ENCODE results near the gene ALDH1A2.

The ALDH1A2 gene

GRCh38 chr15:58074452-58074851 is 8.9 kb upstream of the ALDH1A2 start:
- Histone ChIP-seq H3K4me3 (ENCODE audit: low read depth, low read length) (no peak overlapping the region), H2AK5ac (ENCODE audit: low read length) (no peak overlapping the region), H3K27ac (ENCODE audit: low read depth, low read length) (no peak overlapping the region), H2BK120ac (ENCODE audit: insufficient read depth, low read length, poor library complexity) (no peak overlapping the region), H3K79me2 (ENCODE audit: control insufficient read depth, insufficient read depth, low read length, poor library complexity) (peaks cover 2% of the 10 kb centered on the region), H3K36me3 (ENCODE audit: control insufficient read depth in 1 of 2, insufficient read depth in 2 of 2, low read length in 2 of 2) (no peaks in the 10 kb centered on the region), H3K23ac (ENCODE audit: low read length) (no peak overlapping the region), H3K27me3 (ENCODE audit: insufficient read depth, low read length) (no peaks in the 10 kb centered on the region), H3K14ac (ENCODE audit: low read length) (no peak overlapping the region), H3K4ac (ENCODE audit: low read depth, low read length) (no peak overlapping the region), H3K18ac (ENCODE audit: low read length) (no peak overlapping the region), H3K4me1 (ENCODE audit: control insufficient read depth in 1 of 2, insufficient read depth in 2 of 2, low read length in 2 of 2) (peaks cover 7 to 10% of the 10 kb centered on the region in 2 experiments), H3K9ac (ENCODE audit: low read length) (no peak overlapping the region), H2BK5ac (ENCODE audit: low read depth, low read length, poor library complexity) (no peak overlapping the region), H3K4me2 (ENCODE audit: low read length) (no peak overlapping the region), H3K79me1 (ENCODE audit: low read length) (peaks cover 5% of the 10 kb centered on the region), H3K9me3 (ENCODE audit: insufficient read depth, low read depth, low read length) (no peaks in the 10 kb centered on the region), H2BK12ac (ENCODE audit: low read length) (no peak overlapping the region), H4K91ac (ENCODE audit: low read depth, low read length) (no peak overlapping the region), H4K8ac (ENCODE audit: low read depth, low read length) (peak overlapping the region; percentile 37), H2AFZ (ENCODE audit: insufficient read depth, low read length, poor library complexity) (no peak overlapping the region), H4K12ac (ENCODE audit: low read depth, low read length) (no peak overlapping the region)
- no CpG with 5 or more reads among the region's 2 CpGs for WGBS (ENCODE audit: extremely low coverage, insufficient coverage, insufficient read length)
- DNase-seq = no peak

GRCh38 chr15:58070801-58071418 is 5.4 kb upstream of the ALDH1A2 start:
- peaks cover under 1% of the 10 kb centered on the region for H3K27me3 ChIP-seq (ENCODE audit: insufficient read depth, low read length)
- no peak overlapping the region for H3K4ac ChIP-seq (ENCODE audit: low read depth, low read length)
- peak; percentile 27 to 80 for DNase-seq
- WGBS (ENCODE audit: extremely low coverage, insufficient coverage, insufficient read length) = no CpG with 5 or more reads among the region's 7 CpGs
- H3K4me2 ChIP-seq (ENCODE audit: low read length) = no peak overlapping the region
- H2BK120ac ChIP-seq (ENCODE audit: insufficient read depth, low read length, poor library complexity) = no peak overlapping the region
- H3K4me3 ChIP-seq (ENCODE audit: low read depth, low read length) = no peak overlapping the region
- H3K18ac ChIP-seq (ENCODE audit: low read length) = no peak overlapping the region
- no peaks in the 10 kb centered on the region for H3K79me2 ChIP-seq (ENCODE audit: control insufficient read depth, insufficient read depth, low read length, poor library complexity)
- H3K23ac ChIP-seq (ENCODE audit: low read length) = no peak overlapping the region
- no peak overlapping the region for H4K12ac ChIP-seq (ENCODE audit: low read depth, low read length)
- H2BK5ac ChIP-seq (ENCODE audit: low read depth, low read length, poor library complexity) = no peak overlapping the region
- H3K79me1 ChIP-seq (ENCODE audit: low read length) = no peaks in the 10 kb centered on the region
- H2BK12ac ChIP-seq (ENCODE audit: low read length) = no peak overlapping the region
- H3K9me3 ChIP-seq (ENCODE audit: insufficient read depth, low read depth, low read length) = no peaks in the 10 kb centered on the region
- no peak overlapping the region for H3K14ac ChIP-seq (ENCODE audit: low read length)
- H3K36me3 ChIP-seq (ENCODE audit: control insufficient read depth in 1 of 2, insufficient read depth in 2 of 2, low read length in 2 of 2) = no peaks in the 10 kb centered on the region
- no peak overlapping the region for H4K8ac ChIP-seq (ENCODE audit: low read depth, low read length)
- H4K91ac ChIP-seq (ENCODE audit: low read depth, low read length) = no peak overlapping the region
- H3K4me1 ChIP-seq (ENCODE audit: control insufficient read depth in 1 of 2, insufficient read depth in 2 of 2, low read length in 2 of 2) = peaks cover 0 to 2% of the 10 kb centered on the region in 2 experiments
- H3K9ac ChIP-seq (ENCODE audit: low read length) = no peak overlapping the region
- H3K27ac ChIP-seq (ENCODE audit: low read depth, low read length) = no peak overlapping the region
- H2AFZ ChIP-seq (ENCODE audit: insufficient read depth, low read length, poor library complexity) = no peak overlapping the region
- H2AK5ac ChIP-seq (ENCODE audit: low read length) = no peak overlapping the region

- Histone ChIP-seq H4K12ac (ENCODE audit: low read depth, low read length) (no peak overlapping the region), H2BK120ac (ENCODE audit: insufficient read depth, low read length, poor library complexity) (no peak overlapping the region), H3K27ac (ENCODE audit: low read depth, low read length) (no peak overlapping the region), H3K79me1 (ENCODE audit: low read length) (no peaks in the 10 kb centered on the region), H2BK12ac (ENCODE audit: low read length) (no peak overlapping the region), H3K9me3 (ENCODE audit: insufficient read depth, low read depth, low read length) (peaks cover 4% of the 10 kb centered on the region), H3K4me2 (ENCODE audit: low read length) (no peak overlapping the region), H3K9ac (ENCODE audit: low read length) (no peak overlapping the region), H3K4me1 (ENCODE audit: control insufficient read depth in 1 of 2, insufficient read depth in 2 of 2, low read length in 2 of 2) (peaks cover 4 to 8% of the 10 kb centered on the region in 2 experiments), H2BK5ac (ENCODE audit: low read depth, low read length, poor library complexity) (no peak overlapping the region), H3K79me2 (ENCODE audit: control insufficient read depth, insufficient read depth, low read length, poor library complexity) (no peaks in the 10 kb centered on the region), H2AK5ac (ENCODE audit: low read length) (no peak overlapping the region), H3K14ac (ENCODE audit: low read length) (no peak overlapping the region), H3K27me3 (ENCODE audit: insufficient read depth, low read length) (peaks cover 17% of the 10 kb centered on the region), H3K23ac (ENCODE audit: low read length) (no peak overlapping the region), H3K36me3 (ENCODE audit: control insufficient read depth in 1 of 2, insufficient read depth in 2 of 2, low read length in 2 of 2) (no peaks in the 10 kb centered on the region), H3K4ac (ENCODE audit: low read depth, low read length) (no peak overlapping the region), H2AFZ (ENCODE audit: insufficient read depth, low read length, poor library complexity) (no peak overlapping the region), H4K8ac (ENCODE audit: low read depth, low read length) (no peak overlapping the region), H3K18ac (ENCODE audit: low read length) (no peak overlapping the region), H3K4me3 (ENCODE audit: low read depth, low read length) (no peak overlapping the region), H4K91ac (ENCODE audit: low read depth, low read length) (no peak overlapping the region)
- WGBS (ENCODE audit: extremely low coverage, insufficient coverage, insufficient read length) = no CpG with 5 or more reads among the region's 5 CpGs
- DNase-seq = no peak
Measured at GRCh38 chr15:58069008-58069407, 3.5 kb upstream of the ALDH1A2 start.

GRCh38 chr15:58066042-58066867 is 744 bp upstream of the ALDH1A2 start:
- H3K23ac ChIP-seq (ENCODE audit: low read length) = no peak overlapping the region
- no peak overlapping the region for H3K27ac ChIP-seq (ENCODE audit: low read depth, low read length)
- H2BK12ac ChIP-seq (ENCODE audit: low read length) = no peak overlapping the region
- H3K14ac ChIP-seq (ENCODE audit: low read length) = no peak overlapping the region
- no peak overlapping the region for H3K18ac ChIP-seq (ENCODE audit: low read length)
- peak overlapping the region; percentile 76 for H3K4me2 ChIP-seq (ENCODE audit: low read length)
- no peaks in the 10 kb centered on the region for H3K79me1 ChIP-seq (ENCODE audit: low read length)
- H2BK5ac ChIP-seq (ENCODE audit: low read depth, low read length, poor library complexity) = no peak overlapping the region
- H3K27me3 ChIP-seq (ENCODE audit: insufficient read depth, low read length) = peaks cover 19% of the 10 kb centered on the region
- peak overlapping the region; percentile 6 for H2AFZ ChIP-seq (ENCODE audit: insufficient read depth, low read length, poor library complexity)
- H2BK120ac ChIP-seq (ENCODE audit: insufficient read depth, low read length, poor library complexity) = no peak overlapping the region
- H4K91ac ChIP-seq (ENCODE audit: low read depth, low read length) = no peak overlapping the region
- H3K9ac ChIP-seq (ENCODE audit: low read length) = no peak overlapping the region
- H3K4ac ChIP-seq (ENCODE audit: low read depth, low read length) = no peak overlapping the region
- WGBS (ENCODE audit: extremely low coverage, insufficient coverage, insufficient read length) = no CpG with 5 or more reads among the region's 59 CpGs
- no peak overlapping the region for H2AK5ac ChIP-seq (ENCODE audit: low read length)
- H4K8ac ChIP-seq (ENCODE audit: low read depth, low read length) = peak overlapping the region; percentile 19
- H3K79me2 ChIP-seq (ENCODE audit: control insufficient read depth, insufficient read depth, low read length, poor library complexity) = no peaks in the 10 kb centered on the region
- H3K4me1 ChIP-seq (ENCODE audit: control insufficient read depth in 1 of 2, insufficient read depth in 2 of 2, low read length in 2 of 2) = peaks cover 4 to 8% of the 10 kb centered on the region in 2 experiments
- peak; percentile 42 to 75 for DNase-seq
- no peaks in the 10 kb centered on the region for H3K36me3 ChIP-seq (ENCODE audit: control insufficient read depth in 1 of 2, insufficient read depth in 2 of 2, low read length in 2 of 2)
- peak overlapping the region; percentile 73 for H3K4me3 ChIP-seq (ENCODE audit: low read depth, low read length)
- peak overlapping the region; percentile 13 for H4K12ac ChIP-seq (ENCODE audit: low read depth, low read length)
- peaks cover 4% of the 10 kb centered on the region for H3K9me3 ChIP-seq (ENCODE audit: insufficient read depth, low read depth, low read length)
